ENCODE data around the gene FLOT1.

The FLOT1 gene

DNA sequence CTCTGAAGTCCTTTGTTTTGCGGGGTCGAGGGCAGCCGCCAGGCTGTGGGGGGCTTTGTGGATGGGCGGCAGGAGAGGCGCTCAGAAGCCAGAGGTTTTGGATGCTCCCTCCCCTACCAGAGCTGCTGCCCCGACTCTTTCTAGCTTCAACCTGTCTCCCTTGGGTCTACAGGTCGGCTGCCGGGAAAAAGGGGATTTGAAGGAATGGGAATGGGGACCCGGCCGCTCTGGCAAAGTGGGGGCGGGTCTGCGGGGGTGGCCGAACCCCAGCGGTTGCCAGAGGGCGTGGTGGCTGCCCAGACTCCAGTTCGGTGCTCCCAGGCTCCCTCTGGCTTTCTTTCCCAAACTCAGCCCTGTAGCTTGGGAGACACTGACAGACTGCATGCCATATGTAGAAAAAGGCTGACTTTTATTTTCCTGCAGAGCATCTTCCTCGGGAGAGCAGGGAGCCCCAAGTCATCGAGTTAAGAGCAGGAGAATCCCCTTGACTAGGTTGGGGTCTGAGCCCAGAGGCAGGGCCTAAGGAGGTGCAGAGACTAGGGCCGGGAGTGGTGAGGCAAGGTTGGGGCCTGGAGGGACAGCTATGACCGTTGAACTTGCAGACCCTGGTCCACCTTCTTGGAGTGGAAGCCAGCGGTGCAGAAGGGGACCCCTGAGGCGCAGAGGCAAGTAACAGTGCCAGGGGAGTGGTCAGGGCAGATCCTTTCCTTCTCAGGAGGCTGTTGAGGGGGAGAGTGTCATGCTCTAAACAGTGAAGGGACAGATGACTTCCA is 54.6 kb downstream of the FLOT1 start:
- no peaks in the 10 kb centered on the region for H4K20me1 ChIP-seq (ENCODE audit: insufficient read depth)
- H3K27ac ChIP-seq, result peak overlapping the region; percentile 76; the same call in 1 of the 2 replicates
- no peaks in the 10 kb centered on the region for H3K36me3 ChIP-seq (ENCODE audit: insufficient read depth)
- H3K4me2 ChIP-seq, result peak overlapping the region; percentile 76
- peak overlapping the region; percentile 63; the same call in 1 of the 2 replicates for H2AFZ ChIP-seq (ENCODE audit: low read depth)
- H3K27me3 ChIP-seq (ENCODE audit: insufficient read depth, low read depth), result no peaks in the 10 kb centered on the region
- H3K9ac ChIP-seq, result peak overlapping the region; percentile 64
- no peak overlapping the region for H3K4me3 ChIP-seq (IDR thresholded peaks at IDR 0.05; ENCODE audit: insufficient read depth, low read depth, low read length)
- TF ChIP-seq, protein P1, sequence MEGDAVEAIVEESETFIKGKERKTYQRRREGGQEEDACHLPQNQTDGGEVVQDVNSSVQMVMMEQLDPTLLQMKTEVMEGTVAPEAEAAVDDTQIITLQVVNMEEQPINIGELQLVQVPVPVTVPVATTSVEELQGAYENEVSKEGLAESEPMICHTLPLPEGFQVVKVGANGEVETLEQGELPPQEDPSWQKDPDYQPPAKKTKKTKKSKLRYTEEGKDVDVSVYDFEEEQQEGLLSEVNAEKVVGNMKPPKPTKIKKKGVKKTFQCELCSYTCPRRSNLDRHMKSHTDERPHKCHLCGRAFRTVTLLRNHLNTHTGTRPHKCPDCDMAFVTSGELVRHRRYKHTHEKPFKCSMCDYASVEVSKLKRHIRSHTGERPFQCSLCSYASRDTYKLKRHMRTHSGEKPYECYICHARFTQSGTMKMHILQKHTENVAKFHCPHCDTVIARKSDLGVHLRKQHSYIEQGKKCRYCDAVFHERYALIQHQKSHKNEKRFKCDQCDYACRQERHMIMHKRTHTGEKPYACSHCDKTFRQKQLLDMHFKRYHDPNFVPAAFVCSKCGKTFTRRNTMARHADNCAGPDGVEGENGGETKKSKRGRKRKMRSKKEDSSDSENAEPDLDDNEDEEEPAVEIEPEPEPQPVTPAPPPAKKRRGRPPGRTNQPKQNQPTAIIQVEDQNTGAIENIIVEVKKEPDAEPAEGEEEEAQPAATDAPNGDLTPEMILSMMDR (conservative IDR thresholded peaks at IDR 0.05; ENCODE audit: low read depth, low read length), result no peak
- H3K79me2 ChIP-seq (ENCODE audit: insufficient read depth, low read depth), result peaks cover 33% of the 10 kb centered on the region
- peaks cover 63% of the 10 kb centered on the region for H3K4me1 ChIP-seq (ENCODE audit: low read depth, poor library complexity, severe bottlenecking)

DNA sequence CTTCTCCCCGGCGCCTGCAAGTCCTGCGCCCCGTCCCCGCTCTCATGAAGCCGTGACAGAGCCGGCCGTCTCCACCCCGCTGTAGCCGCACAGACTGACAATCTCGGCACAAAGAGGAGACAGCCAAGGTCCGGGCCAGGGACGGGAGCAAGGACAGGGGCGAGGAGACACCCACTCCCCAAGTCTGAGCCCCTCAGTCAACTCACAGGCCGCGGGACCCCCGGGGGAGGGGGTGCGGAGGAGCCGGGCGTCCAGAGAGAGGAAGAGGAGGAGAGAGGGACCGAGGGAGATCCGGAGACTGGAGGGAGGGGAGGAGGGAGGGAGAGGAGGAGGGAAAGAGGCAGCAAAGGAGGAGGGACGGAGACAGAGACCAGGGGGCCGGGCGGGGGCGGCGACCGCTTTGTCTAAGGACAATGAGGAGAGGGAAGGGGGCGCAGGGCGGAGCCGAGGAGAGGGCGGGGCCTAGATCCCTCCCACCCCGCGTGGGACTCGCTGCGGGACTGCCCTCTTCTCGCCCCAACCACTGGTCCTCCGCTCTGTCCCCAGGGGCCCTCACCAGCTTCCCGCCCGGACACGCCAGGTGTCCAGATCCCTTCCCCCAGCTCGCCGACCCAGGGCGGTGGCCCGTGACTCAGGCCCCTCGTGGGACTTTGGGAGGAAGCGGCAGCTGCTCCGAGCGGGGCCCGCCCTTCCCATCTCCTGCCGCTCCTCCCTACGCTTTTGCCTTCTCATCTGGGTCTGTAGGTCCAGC is 55.4 kb downstream of the FLOT1 start:
- peak overlapping the region; percentile 76 for H3K27ac ChIP-seq

DNA sequence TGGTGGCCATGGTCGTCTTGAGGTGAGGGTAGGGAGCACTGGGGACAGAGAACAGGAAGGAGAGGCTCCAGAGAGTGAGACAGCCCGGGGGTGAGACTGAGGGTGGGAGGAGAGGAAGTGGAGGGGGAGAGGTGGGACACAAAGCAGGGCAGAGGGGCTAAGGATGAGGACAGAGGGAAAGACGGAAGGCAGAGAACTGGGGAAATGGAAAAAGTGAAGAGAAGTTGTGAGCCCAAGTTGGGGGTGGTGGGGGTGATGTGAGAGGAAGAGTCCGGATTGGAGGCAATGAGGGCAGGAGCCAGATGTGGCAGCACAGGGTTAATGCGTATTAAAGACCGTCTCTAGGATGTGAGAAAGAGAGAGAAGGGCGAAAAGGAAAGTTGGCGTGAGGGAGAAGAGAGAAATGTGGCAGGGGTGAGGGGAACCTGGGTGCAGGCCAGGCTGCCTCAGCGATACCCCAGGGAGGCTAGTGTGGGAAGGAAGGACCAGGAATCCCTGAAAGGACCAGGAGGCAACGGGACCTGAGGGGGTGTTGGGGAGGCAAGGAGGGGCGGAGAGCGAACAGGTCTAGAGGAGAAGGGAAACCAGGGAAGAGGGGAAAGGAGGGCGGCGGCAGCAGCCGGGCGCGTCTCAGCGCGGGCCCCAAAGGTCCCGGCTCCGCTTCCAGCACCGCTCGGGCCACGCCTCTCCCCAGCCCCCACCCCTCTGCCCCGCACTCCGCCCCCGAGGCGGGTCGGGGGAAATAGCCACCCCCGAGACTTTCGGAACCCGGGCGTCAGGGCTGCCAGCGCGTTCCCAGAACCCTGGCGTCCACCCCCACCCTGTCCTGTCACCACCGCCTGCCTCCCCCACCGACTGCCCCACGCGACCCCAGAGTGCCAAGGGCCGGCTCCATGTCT is 56.2 kb downstream of the FLOT1 start, which contains the start of gene PPP1R18:
Gene PPP1R18 (minus strand): TSS at position 637 of the 899 bp plus-strand sequence. CDS start 627 bp downstream, at position 10.
- Histone ChIP-seq H3K9ac (peak within 1 kb of the TSS; percentile 64), H3K36me3 (ENCODE audit: insufficient read depth) (no peaks in the 10 kb centered on the region), H3K4me3 (IDR thresholded peaks at IDR 0.05; ENCODE audit: insufficient read depth, low read depth, low read length) (no peak within 1 kb of the TSS), H3K27me3 (ENCODE audit: insufficient read depth, low read depth) (no peaks in the 10 kb centered on the region), H4K20me1 (ENCODE audit: insufficient read depth) (no peaks in the 10 kb centered on the region), H3K79me2 (ENCODE audit: insufficient read depth, low read depth) (peaks cover 46% of the 10 kb centered on the region), H2AFZ (ENCODE audit: low read depth) (peak within 1 kb of the TSS; percentile 63), H3K4me2 (peak within 1 kb of the TSS; percentile 76), H3K27ac (peak within 1 kb of the TSS; percentile 76), H3K4me1 (ENCODE audit: low read depth, poor library complexity, severe bottlenecking) (peaks cover 63% of the 10 kb centered on the region)
- TF ChIP-seq, protein P1 (conservative IDR thresholded peaks at IDR 0.05; ENCODE audit: low read depth, low read length), result no peak

More for the DNA sequence above, 55.4 kb downstream of the FLOT1 start:
- peaks cover 60% of the 10 kb centered on the region for H3K4me1 ChIP-seq (ENCODE audit: low read depth, poor library complexity, severe bottlenecking)
- peak overlapping the region; percentile 76 for H3K4me2 ChIP-seq
- H3K9ac ChIP-seq, result peak overlapping the region; percentile 64
- H3K36me3 ChIP-seq (ENCODE audit: insufficient read depth), result no peaks in the 10 kb centered on the region
- peak overlapping the region; percentile 63 for H2AFZ ChIP-seq (ENCODE audit: low read depth)
- H4K20me1 ChIP-seq (ENCODE audit: insufficient read depth), result no peaks in the 10 kb centered on the region
- TF ChIP-seq, protein P1 (conservative IDR thresholded peaks at IDR 0.05; ENCODE audit: low read depth, low read length), result no peak
- no peaks in the 10 kb centered on the region for H3K27me3 ChIP-seq (ENCODE audit: insufficient read depth, low read depth)
- H3K4me3 ChIP-seq (IDR thresholded peaks at IDR 0.05; ENCODE audit: insufficient read depth, low read depth, low read length), result no peak overlapping the region
- peaks cover 38% of the 10 kb centered on the region for H3K79me2 ChIP-seq (ENCODE audit: insufficient read depth, low read depth)

Measured in KMS-11 (cell line).